ENCODE measurements around the gene DHRS1.

Gene DHRS1

DNA sequence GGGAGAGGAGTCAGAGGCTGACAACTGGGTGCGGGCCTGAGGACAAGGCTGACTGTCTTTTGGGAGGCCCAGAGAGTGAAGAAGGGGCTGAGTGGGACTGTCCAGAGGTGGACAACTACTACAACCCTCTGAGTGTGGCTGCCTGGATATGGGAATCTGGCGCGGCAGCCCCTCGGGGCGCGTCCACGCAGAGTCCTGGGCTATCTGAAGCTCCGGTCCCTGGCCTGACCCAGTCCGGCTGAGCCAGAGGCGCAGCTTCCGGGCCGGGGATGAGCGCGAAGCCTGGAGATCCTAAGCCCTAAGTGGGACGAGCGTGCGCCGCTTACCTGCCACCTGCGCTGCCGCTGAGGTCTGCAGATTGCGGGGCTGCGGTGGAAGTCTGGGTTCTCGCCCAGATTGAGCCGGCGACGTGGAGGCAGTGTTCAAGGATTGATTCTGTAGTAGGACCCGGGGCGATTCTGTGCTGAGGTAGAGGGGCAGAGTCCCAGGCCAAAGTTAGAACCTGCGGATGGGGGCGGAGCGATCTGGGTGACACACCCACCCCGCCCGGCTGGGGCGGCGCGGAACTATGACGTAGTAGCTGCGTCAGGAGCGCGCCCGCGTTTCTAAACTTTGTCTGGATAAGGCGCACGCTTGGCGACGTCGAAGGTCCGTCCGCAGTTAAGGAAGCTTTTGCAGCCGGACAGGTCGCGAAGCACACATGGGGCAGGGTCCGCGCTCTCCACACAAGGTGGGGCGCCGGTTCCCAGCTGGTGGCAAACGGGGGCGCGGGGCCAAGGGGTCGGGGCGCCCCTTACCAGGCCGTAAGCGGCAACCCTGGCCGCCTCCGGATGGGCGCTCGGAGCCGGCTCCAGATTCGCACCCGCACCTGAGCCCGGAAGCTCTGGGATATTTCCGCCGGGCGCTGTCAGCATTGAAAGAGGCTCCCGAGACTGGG, at the start of gene DHRS1, which contains the start of gene NOP9:
TSS of gene DHRS1 (minus strand) at position 526 of the 937 bp plus-strand sequence. CDS start 674 bp downstream, outside the sequence.
TSS of gene NOP9 (plus strand) at position 596 of the 937 bp plus-strand sequence. CDS start at position 701, 105 bp downstream.
- DNase-seq (ENCODE audit: low read depth), result peak; percentile 76

DNA sequence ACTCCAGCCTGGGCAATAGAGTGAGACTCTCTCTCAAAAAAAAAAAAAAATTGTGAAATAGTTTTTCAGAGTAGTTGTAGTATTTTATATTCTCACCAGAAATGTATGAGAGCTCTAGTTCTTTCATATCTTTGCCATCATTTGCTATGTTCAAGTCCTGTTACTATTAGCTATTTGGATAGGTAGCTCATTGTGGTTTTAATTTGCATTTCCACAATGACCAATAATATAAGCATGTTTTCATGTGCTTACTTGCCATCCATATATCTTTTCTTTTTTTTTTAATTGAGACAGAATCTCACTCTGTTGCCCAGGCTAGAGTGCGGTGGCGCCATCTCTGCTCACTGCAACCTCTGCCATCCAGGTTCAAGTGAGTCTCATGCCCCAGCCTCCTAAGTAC, 48.6 kb upstream of the DHRS1 start:
- DNase-seq (ENCODE audit: low read depth), result no peak

DNA sequence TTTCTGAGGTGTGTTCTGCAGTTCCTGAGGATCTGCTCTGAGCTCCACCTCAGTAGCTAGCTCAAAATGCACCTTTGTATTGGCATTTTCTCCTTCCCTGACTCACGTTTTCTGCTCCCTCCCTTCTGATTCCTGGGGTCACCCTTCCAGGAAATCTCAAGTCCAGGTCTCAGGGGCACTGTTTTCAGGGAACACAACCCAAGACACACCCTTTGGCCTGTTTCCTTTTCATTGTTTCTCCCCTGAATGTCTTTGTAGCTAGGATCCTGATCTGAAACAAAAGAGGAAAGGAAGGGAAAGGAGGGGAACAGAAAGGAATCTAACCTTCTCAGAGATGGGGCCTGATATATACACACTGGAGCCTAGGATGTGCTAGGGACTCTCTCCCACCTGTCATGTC, 47.6 kb upstream of the DHRS1 start:
- no peak for DNase-seq (ENCODE audit: low read depth)

DNA sequence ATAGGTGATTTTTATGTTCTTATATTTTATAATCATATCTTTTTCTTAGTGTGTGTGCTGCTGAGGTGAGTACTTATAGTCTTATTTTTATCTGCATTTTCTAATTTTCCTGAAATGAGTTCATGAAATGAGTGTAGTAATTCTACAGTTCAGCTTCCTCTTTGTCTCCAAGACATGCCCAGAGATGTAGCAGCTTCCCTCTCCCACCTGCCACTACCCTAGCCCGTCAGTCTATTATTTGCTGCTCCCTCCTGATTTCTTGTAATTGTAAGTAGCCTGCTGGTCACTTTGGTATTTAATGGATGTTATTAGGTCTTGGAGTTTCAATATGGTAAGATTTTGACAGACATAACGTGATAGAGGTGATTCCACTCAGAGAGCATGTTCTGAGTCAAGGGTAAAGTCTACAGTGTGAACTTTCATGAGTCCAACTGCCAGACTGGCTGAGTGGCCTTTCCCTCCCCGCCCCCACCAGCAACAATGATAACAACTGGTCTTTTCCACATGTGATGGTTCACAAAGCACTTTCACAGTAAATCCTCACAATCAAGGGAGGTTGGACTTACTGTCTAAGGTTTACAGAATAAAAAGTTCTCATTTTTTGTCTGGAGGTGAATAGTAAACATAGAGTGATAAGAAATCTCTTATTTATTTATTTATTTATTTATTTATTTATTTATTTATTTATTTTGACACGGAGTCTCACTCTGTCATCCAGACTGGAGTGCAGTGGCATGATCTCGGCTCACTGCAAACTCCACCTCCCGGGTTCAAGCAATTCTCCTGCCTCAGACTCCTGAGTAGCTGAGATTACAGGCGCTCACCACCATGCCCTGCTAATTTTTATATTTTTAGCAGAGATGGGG, 44.4 kb upstream of the DHRS1 start:
- no peak for DNase-seq (ENCODE audit: low read depth)

DNA sequence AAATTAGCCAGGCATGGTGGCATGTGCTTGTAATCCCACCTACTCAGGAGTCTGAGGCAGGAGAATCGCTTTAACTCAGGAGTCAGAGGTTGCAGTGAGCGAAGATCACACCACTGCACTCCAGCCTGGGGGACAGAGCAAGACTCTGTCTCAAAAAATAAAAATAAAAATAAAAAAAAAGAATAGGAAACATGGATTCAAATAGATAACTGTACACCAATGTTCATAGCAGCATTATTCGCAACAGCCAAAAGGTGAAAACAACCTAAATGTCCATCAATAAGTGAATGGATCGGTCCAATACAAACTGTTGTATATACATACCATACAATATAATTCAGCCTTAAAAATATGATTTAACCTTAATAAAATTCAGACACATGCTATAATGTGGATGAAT, 43.3 kb upstream of the DHRS1 start:
- DNase-seq (ENCODE audit: low read depth), result no peak

DNA sequence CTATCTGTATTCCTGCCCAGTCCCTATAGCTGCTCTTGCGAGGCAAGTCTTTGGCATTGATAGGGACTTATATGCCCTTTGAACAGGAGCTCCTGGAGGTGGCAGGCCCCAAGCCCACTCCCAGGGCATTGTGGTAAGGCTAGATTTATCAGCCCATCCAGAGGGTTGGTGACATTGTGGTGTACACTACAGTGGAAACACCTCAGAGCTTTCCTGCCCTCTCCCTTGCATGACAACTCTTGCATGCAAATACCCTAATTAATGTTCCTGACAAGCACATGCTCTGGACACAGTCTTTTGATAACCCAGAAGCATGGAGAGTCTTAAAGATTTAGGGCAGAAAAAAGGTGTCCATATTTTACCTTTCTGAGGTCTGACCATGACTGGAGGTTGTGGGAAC, 41.0 kb upstream of the DHRS1 start:
- DNase-seq (ENCODE audit: low read depth), result no peak

DNA sequence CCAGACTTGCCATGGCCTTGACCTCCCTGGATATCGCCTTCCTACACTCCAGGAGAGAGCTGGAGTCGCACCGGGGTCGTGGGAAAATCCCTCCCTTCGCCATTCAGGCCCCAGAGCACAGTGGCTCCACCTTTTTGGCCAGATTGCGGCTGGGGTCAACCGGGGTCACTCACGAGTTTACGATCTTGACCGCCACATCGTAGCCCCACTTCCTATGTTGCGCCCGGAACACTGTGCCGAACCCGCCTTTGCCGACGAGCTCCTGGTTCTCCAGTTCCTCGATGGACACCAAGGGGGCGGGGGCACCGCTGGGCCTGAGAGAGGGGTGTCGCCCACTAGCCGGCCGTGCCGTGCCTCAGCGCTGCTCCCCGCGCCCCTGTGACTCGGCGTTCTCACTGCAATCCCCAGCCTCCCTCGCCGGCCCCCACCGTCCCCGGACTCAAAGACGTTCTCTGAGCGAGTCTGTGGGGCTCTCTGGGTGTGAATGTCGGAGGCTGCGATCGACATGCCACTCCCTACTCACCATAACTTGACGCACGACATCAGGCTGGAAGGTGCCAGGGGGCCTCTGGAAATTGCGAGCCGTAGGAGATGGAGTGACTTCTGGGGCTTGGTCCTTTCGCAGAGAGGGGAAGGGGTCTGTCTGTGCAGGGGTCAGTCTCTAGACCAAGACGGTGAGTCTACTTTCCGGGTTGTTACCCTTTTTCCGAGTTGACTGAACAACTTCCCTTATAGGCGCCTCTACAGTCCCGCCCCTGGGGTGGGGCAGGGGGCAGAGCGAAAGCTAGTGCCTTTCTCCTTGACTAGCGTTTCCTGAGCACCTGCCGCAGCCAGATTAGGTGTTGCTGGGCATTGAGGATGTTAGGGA, 39.9 kb upstream of the DHRS1 start, which contains the start of gene RIPK3:
TSS of gene RIPK3 (minus strand) at position 708 of the 868 bp plus-strand sequence. CDS start at position 543, 165 bp downstream.
- DNase-seq (ENCODE audit: low read depth), result no peak

DNA sequence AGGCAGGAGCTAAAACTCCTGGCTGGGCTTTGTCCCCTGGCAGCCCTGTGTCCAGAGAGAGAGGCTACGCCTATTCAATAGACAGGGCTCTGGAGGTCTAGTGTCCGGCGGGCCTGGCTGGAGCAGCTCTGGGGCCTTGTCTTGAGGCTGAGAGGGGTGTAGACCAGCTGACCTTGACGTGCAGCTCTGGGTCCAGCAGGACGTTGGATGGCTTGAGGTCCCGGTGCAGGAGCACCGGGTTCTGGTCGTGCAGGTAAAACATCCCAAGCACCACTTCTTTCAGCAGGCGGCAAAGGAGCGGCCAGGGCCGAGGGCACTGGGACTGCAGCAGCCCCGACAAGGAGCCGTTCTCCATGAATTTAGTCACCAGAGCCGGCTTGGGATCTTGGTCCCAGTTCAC, 39.3 kb upstream of the DHRS1 start:
- DNase-seq (ENCODE audit: low read depth), result no peak

DNA sequence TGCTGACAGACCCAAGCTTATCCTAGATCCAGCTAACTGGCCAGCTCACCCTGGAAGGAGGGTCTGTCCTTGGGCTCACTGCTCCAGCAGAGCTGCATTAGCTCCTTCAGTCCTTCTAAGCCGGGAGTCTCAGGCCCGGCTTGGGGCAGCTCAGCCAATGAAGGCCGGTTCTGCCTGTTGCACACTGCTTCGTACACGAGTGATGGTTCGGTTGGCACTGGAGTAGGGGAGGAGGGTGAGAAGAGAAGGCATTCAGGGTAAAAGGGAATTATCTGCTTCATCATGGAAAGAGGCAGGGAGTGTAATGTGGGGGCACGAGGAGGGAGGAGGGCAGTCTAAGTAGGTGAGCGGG, 38.2 kb upstream of the DHRS1 start:
- DNase-seq (ENCODE audit: low read depth), result no peak

DNA sequence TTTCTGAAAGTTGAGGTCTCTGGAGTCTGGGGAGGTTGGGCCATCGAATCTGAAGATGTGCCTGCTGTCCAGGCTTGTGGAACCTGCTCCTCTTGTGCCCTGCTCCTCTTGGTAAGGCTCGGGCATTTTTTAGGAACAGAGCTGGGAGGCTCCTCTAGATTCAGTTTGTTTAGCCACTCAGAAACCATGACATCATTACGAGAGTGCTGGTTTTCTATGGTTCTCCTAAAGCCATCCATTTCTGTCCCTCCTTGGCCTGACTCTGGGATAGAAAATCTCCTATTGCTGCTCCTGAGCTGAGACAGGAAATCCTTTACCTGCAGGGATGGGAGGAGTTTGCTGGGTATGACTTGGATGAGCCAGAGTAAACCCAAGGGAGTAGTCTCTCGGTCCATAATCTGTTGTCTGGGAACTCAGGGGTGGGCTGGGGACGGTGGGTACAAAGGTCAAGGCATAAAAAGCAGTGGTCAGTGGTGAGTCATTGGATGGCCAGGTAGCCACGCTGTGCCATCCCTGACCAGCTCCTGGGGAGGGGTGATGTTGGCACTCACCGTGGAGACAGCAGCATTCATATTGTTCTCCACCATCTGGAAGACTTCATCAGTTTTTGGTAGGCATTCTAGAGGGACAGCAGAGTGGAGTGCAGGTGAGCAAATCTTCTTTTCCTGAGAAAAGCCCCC, 37.7 kb upstream of the DHRS1 start:
- no peak for DNase-seq (ENCODE audit: low read depth)

DNA sequence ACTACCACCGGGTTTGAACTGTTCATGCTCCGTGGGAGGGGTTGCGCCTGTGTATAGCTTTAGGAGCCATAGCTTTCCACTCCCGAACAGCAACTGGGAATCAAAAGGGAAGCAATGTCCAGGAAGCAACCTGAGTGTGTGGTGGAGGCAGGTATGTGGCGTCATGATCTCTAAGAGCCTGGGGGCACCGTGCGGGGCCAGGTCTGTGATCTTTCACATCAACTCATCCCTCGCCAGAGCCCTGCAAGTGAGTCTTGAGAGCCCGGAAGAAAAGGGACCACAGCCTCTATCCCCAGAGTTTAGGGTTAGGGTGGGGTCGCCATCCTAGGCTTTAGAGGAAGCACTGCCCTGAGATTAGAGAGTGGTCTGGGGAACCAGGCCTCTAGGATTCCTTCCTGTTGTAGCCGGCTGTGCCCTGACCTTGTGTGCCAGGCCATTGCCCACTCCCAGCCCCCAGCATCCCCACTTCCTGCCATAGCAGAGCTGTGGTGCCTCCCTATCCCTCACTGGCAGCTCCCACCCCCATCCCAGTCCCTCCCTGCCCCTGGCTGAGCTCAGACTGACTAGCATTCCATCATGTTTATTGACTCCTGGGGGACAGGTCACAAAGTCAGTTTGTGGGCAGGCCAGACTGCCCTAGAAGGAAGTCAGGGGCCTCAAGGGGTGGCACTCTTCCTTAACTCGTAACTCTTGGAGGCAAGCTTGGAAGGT, 36.0 kb upstream of the DHRS1 start:
- no peak for DNase-seq (ENCODE audit: low read depth)

DNA sequence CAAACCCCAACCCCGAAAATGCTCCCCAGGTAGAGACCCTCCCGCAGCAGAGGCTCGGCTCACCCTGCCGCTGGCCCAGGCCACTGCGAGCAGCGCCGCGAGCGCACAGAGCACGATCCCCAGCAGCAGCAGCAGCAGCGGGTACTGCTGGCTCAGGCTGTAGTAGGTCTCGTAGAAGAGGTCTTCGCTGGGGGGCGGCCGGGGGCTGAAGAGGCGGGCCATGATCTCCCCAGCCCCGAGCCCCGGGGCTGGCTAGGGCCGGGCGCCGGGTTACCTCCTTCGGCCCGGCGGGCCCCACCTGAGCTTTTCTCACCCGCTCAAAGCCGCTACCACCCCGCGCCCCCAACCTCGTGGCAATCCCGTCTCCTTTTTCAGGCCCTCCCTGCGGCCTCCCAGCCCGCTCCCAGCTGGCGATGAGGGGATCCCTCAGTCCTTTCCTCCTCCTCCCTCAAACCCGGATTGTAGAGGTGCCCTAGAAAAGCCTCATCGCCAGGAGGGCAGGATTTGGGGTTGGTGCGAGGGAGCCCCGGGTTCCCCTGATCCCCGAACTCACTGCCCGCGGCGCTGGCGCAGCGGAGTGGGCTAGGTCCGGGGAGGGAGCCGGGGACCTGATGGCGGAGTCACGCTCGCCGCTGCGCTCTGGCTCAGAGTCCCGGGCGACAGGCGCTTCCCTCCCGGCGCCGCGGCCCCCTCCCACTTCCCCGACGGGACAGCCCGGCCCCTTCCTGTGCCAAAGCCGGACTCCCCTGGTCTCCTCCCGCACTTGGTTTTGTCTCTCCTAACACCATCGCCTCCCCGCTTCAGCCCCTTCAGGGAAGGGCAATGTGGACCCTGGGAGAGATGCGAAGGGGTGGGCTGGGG, 35.1 kb upstream of the DHRS1 start, which contains the start of gene ADCY4:
TSS of gene ADCY4 (minus strand) at position 641 of the 861 bp plus-strand sequence. CDS start at position 222, 419 bp downstream.
- DNase-seq (ENCODE audit: low read depth), result no peak

DNA sequence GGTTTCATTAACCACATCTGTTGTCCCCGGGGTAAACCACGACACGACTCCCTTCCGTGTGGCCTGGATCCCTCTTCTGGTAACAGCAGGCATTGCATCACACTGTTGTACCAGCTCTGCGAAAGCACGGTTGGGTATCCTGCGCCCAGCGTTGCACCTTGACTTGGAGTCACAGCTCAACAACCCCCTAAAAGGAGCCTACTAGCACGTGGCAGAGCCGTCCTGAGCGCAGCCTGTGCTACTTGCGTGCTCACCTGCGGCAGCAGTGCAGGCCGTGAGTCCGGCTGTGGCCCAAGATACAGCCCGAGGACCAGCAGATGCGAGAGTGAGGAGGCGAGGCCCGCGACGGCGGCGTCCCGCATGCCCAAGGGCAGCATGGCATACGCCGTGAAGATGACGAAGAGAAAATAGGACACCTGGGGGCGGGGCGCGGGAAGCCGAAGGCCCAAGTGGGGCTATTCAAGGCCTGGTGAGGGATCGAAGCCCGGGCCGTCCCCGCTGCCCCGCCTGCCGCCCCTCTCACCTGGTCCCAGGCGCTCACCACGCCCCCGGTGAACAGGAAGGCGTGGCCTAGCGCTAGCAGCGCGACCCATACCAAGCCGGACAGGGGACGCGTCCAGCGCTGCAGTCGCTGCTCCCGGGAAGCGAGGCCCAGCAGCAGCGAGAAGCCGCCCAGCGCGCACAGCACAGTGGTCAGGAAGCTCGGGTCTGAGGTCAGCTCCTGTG, 32.9 kb upstream of the DHRS1 start:
- no peak for DNase-seq (ENCODE audit: low read depth)

DNA sequence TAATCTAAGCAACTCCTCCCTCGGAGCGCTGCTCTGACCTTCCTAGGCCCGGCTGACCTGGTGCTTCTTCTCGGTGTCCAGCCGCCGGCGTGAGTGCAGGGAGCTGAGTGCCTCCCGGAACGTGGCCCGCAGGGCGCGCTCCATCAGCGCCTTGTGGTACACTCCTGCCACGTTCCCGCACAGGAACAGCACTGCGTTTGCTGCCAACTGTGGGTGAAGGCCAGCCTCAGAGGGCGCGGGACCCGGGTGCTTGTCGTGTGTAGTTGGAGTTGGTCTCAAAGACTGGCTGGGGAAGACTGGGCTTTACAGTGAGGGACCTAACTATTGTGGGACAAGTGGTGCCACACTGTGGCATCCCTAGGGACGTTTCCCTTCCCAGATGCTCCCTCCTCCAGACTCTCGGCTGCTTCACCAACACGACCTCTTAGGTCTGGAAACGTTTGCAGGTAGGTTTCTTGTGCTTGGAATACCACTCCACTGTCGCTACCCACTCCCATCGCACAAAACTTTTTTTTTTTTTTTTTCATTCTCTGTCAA, 32.2 kb upstream of the DHRS1 start:
- DNase-seq (ENCODE audit: low read depth), result no peak

DNA sequence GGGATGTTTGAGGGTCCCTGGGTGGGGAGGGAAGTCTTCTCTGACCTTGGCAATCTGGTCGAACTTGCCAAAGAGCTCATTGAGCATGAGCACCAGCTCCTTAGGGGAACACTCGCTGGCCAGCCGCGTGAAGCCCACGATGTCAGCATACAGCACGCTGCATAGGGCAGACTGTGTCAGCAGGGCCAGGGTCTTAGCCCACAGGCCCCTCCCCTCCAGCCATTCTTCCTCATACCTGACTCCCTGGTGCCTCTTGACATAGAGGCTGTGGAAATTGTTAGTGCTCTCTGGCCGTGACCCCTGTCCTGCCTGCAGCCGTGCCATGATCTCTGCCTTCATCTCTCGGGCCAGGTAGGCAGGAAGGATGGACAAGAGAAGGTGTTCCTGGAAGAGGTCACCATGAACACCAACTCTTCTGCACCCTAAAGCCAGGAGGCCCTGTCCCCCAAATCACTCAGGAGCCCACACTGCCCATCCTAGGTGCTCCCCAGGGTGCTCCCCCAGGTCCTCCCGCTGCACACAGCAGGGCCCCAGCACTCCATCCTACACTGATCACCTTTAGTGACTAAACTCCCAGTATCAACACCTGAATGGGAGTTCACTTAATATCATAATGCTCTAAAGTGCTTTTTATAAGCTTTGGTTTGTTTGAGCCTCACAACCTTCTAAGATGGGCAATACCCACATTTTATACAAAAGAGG, 31.5 kb upstream of the DHRS1 start:
- no peak for DNase-seq (ENCODE audit: low read depth)

DNA sequence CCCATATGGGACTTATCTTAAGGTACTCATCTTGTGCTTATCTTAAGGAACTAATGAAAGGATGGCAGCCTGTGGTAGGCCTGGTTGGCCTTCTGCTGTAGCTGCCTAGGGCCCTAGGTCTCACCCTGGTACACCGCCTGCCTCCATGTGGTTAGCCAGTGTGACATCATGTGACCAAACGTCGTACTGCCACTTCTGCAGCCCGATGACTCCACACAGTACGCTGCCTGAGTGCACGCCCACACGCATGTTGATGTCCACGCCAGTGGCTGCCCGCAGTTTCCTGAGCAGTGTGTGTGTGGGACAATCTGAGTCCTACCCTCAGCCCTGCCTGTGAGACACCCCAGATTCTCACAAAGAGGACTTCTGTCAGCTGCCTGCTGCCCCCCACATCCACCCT, 30.2 kb upstream of the DHRS1 start:
- no peak for DNase-seq (ENCODE audit: low read depth)

DNA sequence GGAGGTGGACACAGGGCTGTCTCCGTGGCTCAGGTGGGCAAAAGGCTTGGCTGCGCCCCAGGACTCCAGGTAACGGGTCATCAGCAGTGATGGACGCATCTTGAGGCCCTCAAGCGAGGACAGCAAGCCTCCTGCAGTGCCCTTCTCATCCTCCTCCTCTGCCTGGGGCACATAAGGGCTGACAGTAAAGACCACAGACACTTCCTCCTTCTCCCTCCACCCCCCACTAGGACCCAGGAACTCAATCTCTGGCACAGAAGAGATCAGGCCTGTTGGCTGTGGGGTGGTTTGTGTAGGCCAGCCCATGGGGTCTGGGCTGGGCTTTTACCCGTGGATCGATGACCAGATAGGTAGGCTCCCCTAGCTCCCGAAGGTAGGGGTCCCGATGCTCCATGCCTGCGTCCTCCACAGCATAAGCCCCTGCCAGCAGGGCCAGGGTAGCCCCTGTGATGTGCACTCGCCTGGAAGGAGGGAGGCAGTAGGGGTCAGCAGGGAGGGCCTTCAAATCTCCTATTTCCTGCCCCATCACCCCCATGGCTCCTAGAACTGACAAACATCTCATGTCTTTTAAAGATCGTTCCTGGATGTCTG, 29.6 kb upstream of the DHRS1 start:
- no peak for DNase-seq (ENCODE audit: low read depth)

Data from HS-27A (cell line).